ENCODE data around the gene CELF4. TPM values are rescaled to one million over a fixed set of nuclear protein-coding genes. Genes with fewer than 3 reads are reported as not detected.

The CELF4 gene
- polyA plus RNA-seq, 1 donor (not counting 4 experiments of a cell fraction or from before 2014, with no cell fraction given): not detected

DNA sequence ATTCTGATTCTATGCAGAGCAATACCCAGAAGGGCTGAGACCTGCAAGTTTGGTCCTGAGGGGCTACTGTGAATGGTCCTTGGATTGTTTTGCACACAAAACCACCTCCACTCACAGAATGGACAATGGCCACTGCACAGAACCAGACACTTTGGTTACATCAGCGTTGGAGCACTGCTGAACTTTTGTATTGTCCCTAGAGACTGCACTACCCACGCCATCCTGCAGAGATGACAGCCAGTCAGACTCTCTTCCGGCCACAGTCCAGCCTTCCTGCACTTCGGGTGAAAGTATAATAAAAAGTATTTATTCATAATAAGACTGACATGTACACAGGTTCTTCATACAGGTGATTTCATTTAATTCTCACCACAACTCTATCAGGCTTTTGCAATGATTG, 35.7 kb downstream of the CELF4 start:
- Histone ChIP-seq H3K79me2 (ENCODE audit: control insufficient read depth, insufficient read depth, low read length) (no peaks in the 10 kb centered on the region), H3K9me1 (ENCODE audit: control insufficient read depth, extremely low read depth, insufficient read depth, low read length) (no peaks in the 10 kb centered on the region), H3K36me3 (ENCODE audit: control insufficient read depth in 2 of 2, extremely low read depth in 1 of 2, insufficient read depth in 2 of 2, low read length in 2 of 2) (no peaks in the 10 kb centered on the region), H2AFZ (ENCODE audit: control insufficient read depth, low read length) (no peak overlapping the region), H3K4me3 (ENCODE audit: control insufficient read depth in 2 of 3, extremely low read depth in 1 of 3, insufficient read depth in 2 of 3, low read depth in 1 of 3, low read length in 3 of 3) (no peak overlapping the region), H3K9me3 (ENCODE audit: control insufficient read depth, low read depth, low read length) (no peaks in the 10 kb centered on the region), H3K27me3 (ENCODE audit: control insufficient read depth, extremely low read depth, insufficient read depth, low read length) (peaks cover 43% of the 10 kb centered on the region), H3K9ac (ENCODE audit: control insufficient read depth, extremely low read depth, insufficient read depth, low read length) (no peak overlapping the region), H3K4me2 (ENCODE audit: control insufficient read depth, extremely low read depth, insufficient read depth, low read depth, low read length) (no peak overlapping the region), H4K20me1 (ENCODE audit: control insufficient read depth, extremely low read depth, insufficient read depth, low read length) (no peaks in the 10 kb centered on the region), H3K4me1 (ENCODE audit: control insufficient read depth, extremely low read depth, insufficient read depth, low read length) (no peaks in the 10 kb centered on the region), H3K27ac (ENCODE audit: control insufficient read depth, insufficient read depth, low read length) (no peak overlapping the region)
- no peak for TF ChIP-seq EZH2 (IDR thresholded peaks at IDR 0.05; ENCODE audit: low read length)
- TF ChIP-seq, protein P1, sequence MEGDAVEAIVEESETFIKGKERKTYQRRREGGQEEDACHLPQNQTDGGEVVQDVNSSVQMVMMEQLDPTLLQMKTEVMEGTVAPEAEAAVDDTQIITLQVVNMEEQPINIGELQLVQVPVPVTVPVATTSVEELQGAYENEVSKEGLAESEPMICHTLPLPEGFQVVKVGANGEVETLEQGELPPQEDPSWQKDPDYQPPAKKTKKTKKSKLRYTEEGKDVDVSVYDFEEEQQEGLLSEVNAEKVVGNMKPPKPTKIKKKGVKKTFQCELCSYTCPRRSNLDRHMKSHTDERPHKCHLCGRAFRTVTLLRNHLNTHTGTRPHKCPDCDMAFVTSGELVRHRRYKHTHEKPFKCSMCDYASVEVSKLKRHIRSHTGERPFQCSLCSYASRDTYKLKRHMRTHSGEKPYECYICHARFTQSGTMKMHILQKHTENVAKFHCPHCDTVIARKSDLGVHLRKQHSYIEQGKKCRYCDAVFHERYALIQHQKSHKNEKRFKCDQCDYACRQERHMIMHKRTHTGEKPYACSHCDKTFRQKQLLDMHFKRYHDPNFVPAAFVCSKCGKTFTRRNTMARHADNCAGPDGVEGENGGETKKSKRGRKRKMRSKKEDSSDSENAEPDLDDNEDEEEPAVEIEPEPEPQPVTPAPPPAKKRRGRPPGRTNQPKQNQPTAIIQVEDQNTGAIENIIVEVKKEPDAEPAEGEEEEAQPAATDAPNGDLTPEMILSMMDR (optimal IDR thresholded peaks at IDR 0.05 in 1 of 3, IDR thresholded peaks at IDR 0.05 in 1 of 3, conservative IDR thresholded peaks at IDR 0.05 in 1 of 3; ENCODE audit: extremely low read depth in 1 of 3, insufficient read depth in 2 of 3, low read length in 3 of 3): no peak
- FAIRE-seq (no peak), DNase-seq (ENCODE audit: low read depth, low spot score) (no peak)
- dilution Hi-C loops (cut with MboI; ENCODE audit: extremely low pct_ligation_motif_present, low sequenced_read_pairs): no loop called here

DNA sequence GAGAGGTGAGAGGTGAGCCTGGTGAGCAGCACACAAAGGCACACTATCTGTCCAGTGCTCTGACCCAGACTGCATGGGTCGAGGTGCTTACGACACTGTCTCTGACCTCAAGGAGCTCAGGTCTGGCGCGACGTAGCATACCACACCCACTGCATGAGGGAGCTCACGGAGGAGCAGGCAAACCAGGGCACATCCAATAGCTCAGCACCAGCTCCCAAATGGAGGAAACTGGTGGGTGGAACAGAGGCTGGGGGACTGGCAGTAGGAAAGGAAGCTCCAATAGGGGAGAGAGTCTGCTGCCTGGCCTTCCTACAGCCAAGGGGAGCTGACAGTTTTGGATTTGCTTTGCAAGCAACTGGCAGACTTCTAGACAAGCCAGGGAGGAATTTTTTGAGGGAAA, 36.3 kb downstream of the CELF4 start:
- dilution Hi-C loops (cut with MboI; ENCODE audit: extremely low pct_ligation_motif_present, low sequenced_read_pairs): no loop called here
- DNase-seq (ENCODE audit: low read depth, low spot score) (no peak), FAIRE-seq (no peak)
- H3K4me2 ChIP-seq (ENCODE audit: control insufficient read depth, extremely low read depth, insufficient read depth, low read depth, low read length): no peak overlapping the region
- H3K79me2 ChIP-seq (ENCODE audit: control insufficient read depth, insufficient read depth, low read length): no peaks in the 10 kb centered on the region
- no peaks in the 10 kb centered on the region for H4K20me1 ChIP-seq (ENCODE audit: control insufficient read depth, extremely low read depth, insufficient read depth, low read length)
- H3K27ac ChIP-seq (ENCODE audit: control insufficient read depth, insufficient read depth, low read length): no peak overlapping the region
- H3K9me3 ChIP-seq (ENCODE audit: control insufficient read depth, low read depth, low read length): no peaks in the 10 kb centered on the region
- H3K4me3 ChIP-seq (ENCODE audit: control insufficient read depth in 2 of 3, extremely low read depth in 1 of 3, insufficient read depth in 2 of 3, low read depth in 1 of 3, low read length in 3 of 3): no peak overlapping the region
- H2AFZ ChIP-seq (ENCODE audit: control insufficient read depth, low read length): no peak overlapping the region
- H3K9ac ChIP-seq (ENCODE audit: control insufficient read depth, extremely low read depth, insufficient read depth, low read length): no peak overlapping the region
- H3K27me3 ChIP-seq (ENCODE audit: control insufficient read depth, extremely low read depth, insufficient read depth, low read length): peaks cover 49% of the 10 kb centered on the region
- no peaks in the 10 kb centered on the region for H3K36me3 ChIP-seq (ENCODE audit: control insufficient read depth in 2 of 2, extremely low read depth in 1 of 2, insufficient read depth in 2 of 2, low read length in 2 of 2)
- no peak for TF ChIP-seq EZH2 (IDR thresholded peaks at IDR 0.05; ENCODE audit: low read length)
- TF ChIP-seq, protein P1 (optimal IDR thresholded peaks at IDR 0.05 in 1 of 3, IDR thresholded peaks at IDR 0.05 in 1 of 3, conservative IDR thresholded peaks at IDR 0.05 in 1 of 3; ENCODE audit: extremely low read depth in 1 of 3, insufficient read depth in 2 of 3, low read length in 3 of 3): no peak
- H3K4me1 ChIP-seq (ENCODE audit: control insufficient read depth, extremely low read depth, insufficient read depth, low read length): no peaks in the 10 kb centered on the region
- H3K9me1 ChIP-seq (ENCODE audit: control insufficient read depth, extremely low read depth, insufficient read depth, low read length): no peaks in the 10 kb centered on the region

Measured in keratinocyte (primary cell).